ENCODE data around the gene NR2F6.

NR2F6 gene

DNA sequence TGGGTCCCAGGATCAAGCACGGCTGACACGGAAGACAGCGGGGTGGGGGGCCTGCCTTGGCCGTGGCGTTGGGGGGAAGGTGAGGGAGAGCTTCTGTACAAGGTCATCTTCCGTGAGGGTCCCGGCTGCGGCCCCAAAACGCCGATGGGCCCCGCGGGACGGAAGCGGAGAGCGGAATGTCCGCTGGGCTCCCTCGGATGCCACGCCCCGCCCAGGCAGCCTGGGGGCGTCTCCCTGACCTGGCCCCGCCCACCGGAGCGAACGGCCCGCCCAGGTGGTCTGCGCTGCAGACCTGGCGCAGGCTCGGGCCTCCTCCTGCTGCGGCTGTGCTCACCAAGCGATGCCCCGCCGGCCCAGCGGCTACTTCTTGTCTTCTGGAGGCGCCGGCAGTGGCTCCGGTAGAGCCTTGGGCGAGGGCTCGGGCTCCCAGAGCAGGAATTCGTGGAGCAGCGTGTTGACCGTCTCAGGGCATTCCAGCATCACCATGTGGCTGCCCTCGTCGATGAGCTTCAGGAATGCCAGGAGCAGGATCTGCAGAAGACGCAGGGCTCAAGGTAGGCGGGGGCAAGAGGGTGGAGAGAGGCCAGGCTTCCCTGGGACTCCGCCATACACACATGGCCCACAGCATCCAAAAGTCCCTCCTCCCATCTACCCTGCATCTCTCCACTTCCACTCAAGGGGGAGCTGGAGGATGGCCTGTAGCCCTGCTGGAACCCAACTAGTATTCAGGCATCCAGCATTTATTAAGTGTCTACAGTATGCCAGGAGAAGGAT, 46.8 kb upstream of the NR2F6 start:
- Histone ChIP-seq H3K27ac (ENCODE audit: low read depth, low read length) (peak overlapping the region; percentile 63), H3F3A (ENCODE audit: control insufficient read depth, insufficient read depth) (peaks cover 8% of the 10 kb centered on the region; the same call in 1 of the 2 replicates), H4K20me1 (ENCODE audit: control insufficient read depth, insufficient read depth, low read depth, low read length) (0 out of 2 replicates have a peak, but pooled peaks cover 3% of the 10 kb centered on the region), H3K4me3 (ENCODE audit: low read length) (peak overlapping the region; percentile 89), H3K27me3 (ENCODE audit: control insufficient read depth, low read length) (no peaks in the 10 kb centered on the region), H3K4me1 (ENCODE audit: control insufficient read depth, low read length) (peaks cover 27% of the 10 kb centered on the region), H3K36me3 (ENCODE audit: control insufficient read depth, low read length) (no peaks in the 10 kb centered on the region), H3K4me2 (ENCODE audit: low read length) (peak overlapping the region; percentile 100), H3K9me2 (replicated peaks; ENCODE audit: control insufficient read depth, low read length) (no peaks in the 10 kb centered on the region), H3K79me2 (ENCODE audit: control insufficient read depth, low read length) (peaks cover 12% of the 10 kb centered on the region), H3K9me3 (ENCODE audit: control insufficient read depth, insufficient read depth, low read length) (no peaks in the 10 kb centered on the region)
- peak; percentile 71 for TF ChIP-seq CTCF (IDR thresholded peaks at IDR 0.05; ENCODE audit: low read depth, low read length, poor library complexity, severe bottlenecking)
- TF ChIP-seq EZH2phosphoT487 (IDR thresholded peaks at IDR 0.05; ENCODE audit: borderline replicate concordance, low read length) = no peak

DNA sequence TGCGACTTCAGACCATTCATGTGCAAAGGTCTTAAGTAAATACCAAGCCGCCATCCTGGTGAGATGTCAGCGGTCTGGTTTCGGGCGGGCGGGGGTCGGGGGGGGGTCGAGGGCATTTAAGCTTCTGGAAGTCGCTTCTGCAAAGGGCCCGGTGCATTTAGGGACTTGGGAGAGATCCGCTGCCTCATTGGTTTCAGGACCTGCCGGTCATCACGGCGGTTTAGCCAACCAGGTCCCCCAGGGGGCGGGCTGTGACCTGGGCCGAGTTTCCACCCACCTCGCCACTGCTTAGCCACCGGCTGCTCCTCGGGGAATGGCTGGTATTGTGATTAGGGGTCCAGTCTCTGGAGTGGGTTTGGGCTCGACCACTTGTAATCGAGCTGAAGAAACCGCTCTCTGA, 43.8 kb upstream of the NR2F6 start:
- Histone ChIP-seq H4K20me1 (ENCODE audit: control insufficient read depth, insufficient read depth, low read depth, low read length) (0 out of 2 replicates have a peak, but pooled peaks cover 3% of the 10 kb centered on the region), H3K36me3 (ENCODE audit: control insufficient read depth, low read length) (peaks cover 21% of the 10 kb centered on the region), H3K27me3 (ENCODE audit: control insufficient read depth, low read length) (no peaks in the 10 kb centered on the region), H3K9me2 (replicated peaks; ENCODE audit: control insufficient read depth, low read length) (no peaks in the 10 kb centered on the region), H3K27ac (ENCODE audit: low read depth, low read length) (no peak overlapping the region), H3K79me2 (ENCODE audit: control insufficient read depth, low read length) (peaks cover 10% of the 10 kb centered on the region), H3K9me3 (ENCODE audit: control insufficient read depth, insufficient read depth, low read length) (no peaks in the 10 kb centered on the region), H3K4me3 (ENCODE audit: low read length) (no peak overlapping the region), H3K4me2 (ENCODE audit: low read length) (no peak overlapping the region; the same call in 1 of the 2 replicates), H3F3A (ENCODE audit: control insufficient read depth, insufficient read depth) (peaks cover 13% of the 10 kb centered on the region; the same call in 1 of the 2 replicates), H3K4me1 (ENCODE audit: control insufficient read depth, low read length) (peaks cover 26% of the 10 kb centered on the region)
- no peak for TF ChIP-seq EZH2phosphoT487 (IDR thresholded peaks at IDR 0.05; ENCODE audit: borderline replicate concordance, low read length)
- no peak for TF ChIP-seq CTCF (IDR thresholded peaks at IDR 0.05; ENCODE audit: low read depth, low read length, poor library complexity, severe bottlenecking)

DNA sequence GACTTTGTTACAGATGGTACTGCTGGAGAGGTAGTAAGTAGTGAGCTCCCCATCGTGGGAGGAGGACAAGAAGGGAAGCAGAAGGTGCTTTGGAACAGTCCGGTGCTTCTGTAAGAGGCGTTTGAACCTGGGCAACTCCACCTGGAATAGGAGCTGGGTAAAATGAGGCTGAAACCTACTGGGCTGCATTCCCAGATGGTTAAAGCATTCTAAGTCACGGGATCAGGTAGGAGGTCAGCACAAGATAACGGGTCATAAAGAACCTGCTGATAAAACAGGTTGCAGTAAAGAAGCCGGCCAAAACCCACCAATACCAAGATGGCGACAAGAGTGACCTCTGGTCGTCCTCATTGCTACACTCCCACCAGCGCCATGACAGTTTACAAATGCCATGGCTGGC, 41.0 kb upstream of the NR2F6 start:
- Histone ChIP-seq H3K9me3 (ENCODE audit: control insufficient read depth, insufficient read depth, low read length) (no peaks in the 10 kb centered on the region), H3K79me2 (ENCODE audit: control insufficient read depth, low read length) (peaks cover 26% of the 10 kb centered on the region), H3K27me3 (ENCODE audit: control insufficient read depth, low read length) (no peaks in the 10 kb centered on the region), H3K4me3 (ENCODE audit: low read length) (no peak overlapping the region), H3K9me2 (replicated peaks; ENCODE audit: control insufficient read depth, low read length) (no peaks in the 10 kb centered on the region), H3K4me1 (ENCODE audit: control insufficient read depth, low read length) (peaks cover 10% of the 10 kb centered on the region), H3K36me3 (ENCODE audit: control insufficient read depth, low read length) (peaks cover 43% of the 10 kb centered on the region), H4K20me1 (ENCODE audit: control insufficient read depth, insufficient read depth, low read depth, low read length) (peaks cover 13% of the 10 kb centered on the region; the same call in 1 of the 2 replicates), H3K27ac (ENCODE audit: low read depth, low read length) (no peak overlapping the region), H3K4me2 (ENCODE audit: low read length) (no peak overlapping the region), H3F3A (ENCODE audit: control insufficient read depth, insufficient read depth) (peaks cover 10% of the 10 kb centered on the region; the same call in 1 of the 2 replicates)
- TF ChIP-seq EZH2phosphoT487 (IDR thresholded peaks at IDR 0.05; ENCODE audit: borderline replicate concordance, low read length) (no peak), CTCF (IDR thresholded peaks at IDR 0.05; ENCODE audit: low read depth, low read length, poor library complexity, severe bottlenecking) (no peak)
